Osteoblast (primary cell): ENCODE data around the gene SUSD3. TPM values are rescaled to one million over a fixed set of nuclear protein-coding genes. Genes with fewer than 3 reads are reported as not detected.

Experiments
- DNase-seq: peaks from one replicate; pipeline ENCODE4 v3.0.0; 2011; ENCODE audit warnings: low spot score, mixed read lengths; ENCODE audit not compliant: insufficient read length; ENCODE audit errors: missing footprints
- H2AFZ ChIP-seq: 2 replicates; pipeline ENCODE4 v1.6.0; 2011; ENCODE audit warnings: mild to moderate bottlenecking, low read length
- H3K27ac ChIP-seq: 2 replicates; pipeline ENCODE4 v1.5.1; 2011; ENCODE audit warnings: mild to moderate bottlenecking, low read depth, low read length, moderate library complexity
- H3K27me3 ChIP-seq: 2 replicates; pipeline ENCODE4 v1.6.0; 2012; ENCODE audit warnings: mild to moderate bottlenecking, control low read depth, inconsistent platforms, low read length, moderate library complexity; ENCODE audit not compliant: insufficient read depth
- H3K36me3 ChIP-seq: 2 replicates; pipeline ENCODE4 v1.5.1; 2011; ENCODE audit warnings: mild to moderate bottlenecking, low read length, control low read depth, moderate library complexity; ENCODE audit not compliant: insufficient read depth
- H3K4me1 ChIP-seq: 2 replicates; pipeline ENCODE4 v1.5.1; 2011; ENCODE audit warnings: mild to moderate bottlenecking, low read length, control low read depth, moderate library complexity; ENCODE audit not compliant: insufficient read depth
- H3K4me2 ChIP-seq: 2 replicates; pipeline ENCODE4 v1.6.0; 2011; ENCODE audit warnings: mild to moderate bottlenecking, low read length; ENCODE audit not compliant: insufficient read depth
- H3K4me3 ChIP-seq: fragments of 200-600 bp; sonication (generic); 3 replicates; pipeline ENCODE4 v1.5.1; 2012; ENCODE audit warnings: mild to moderate bottlenecking, low read length, inconsistent platforms; ENCODE audit not compliant: insufficient read depth
- H3K79me2 ChIP-seq: 2 replicates; pipeline ENCODE4 v1.6.0; 2012; ENCODE audit warnings: mild to moderate bottlenecking, low read length, control low read depth, inconsistent platforms; ENCODE audit not compliant: insufficient read depth
- H3K9me3 ChIP-seq: 2 replicates; pipeline ENCODE4 v1.5.1; 2011; ENCODE audit warnings: low read depth, low read length, control low read depth
- H4K20me1 ChIP-seq: 2 replicates; pipeline ENCODE4 v1.6.0; 2012; ENCODE audit warnings: mild to moderate bottlenecking, low read length, control low read depth; ENCODE audit not compliant: insufficient read depth
- total RNA-seq: library from RNA; depleted of rRNA; stranded (reverse); fragments of >200 nt; gene quantifications from 2 replicates; pipeline ENCODE4 v1.2.3, GENCODE V29; 2012
- TF ChIP-seq, protein P1 (sequence below): IDR thresholded peaks from 2 replicates; pipeline ENCODE4 v1.5.1; 2011; ENCODE audit warnings: mild to moderate bottlenecking, low read depth, low read length, moderate library complexity; ENCODE audit errors: extremely low read depth

SUSD3 gene
- total RNA-seq, 1 donor, result 0.36 TPM

DNA sequence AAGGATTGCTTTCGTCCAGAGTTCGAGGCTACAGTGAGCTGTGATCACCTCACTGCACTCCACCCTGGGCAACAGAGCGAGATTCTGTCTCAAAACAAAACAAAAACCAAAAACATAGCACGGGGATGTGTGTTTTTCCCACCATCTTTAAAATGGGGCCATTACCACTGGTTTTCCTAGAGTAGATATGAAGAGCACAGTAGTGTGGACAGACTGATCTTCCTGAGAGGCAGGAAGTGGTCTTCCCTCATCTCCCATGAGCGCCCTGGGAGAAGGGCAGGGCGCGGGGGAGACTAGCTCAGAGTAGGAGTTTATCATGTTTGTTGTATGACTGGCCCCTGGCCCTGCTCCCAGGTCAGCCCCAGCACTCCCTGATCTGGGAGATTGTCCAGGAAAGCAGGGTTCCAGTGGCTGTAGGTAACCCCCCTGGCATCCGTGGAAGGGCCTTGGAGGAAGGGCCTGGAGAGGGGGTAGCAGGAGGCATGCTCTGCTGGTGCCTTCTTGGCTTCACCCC is 2.3 kb downstream of the SUSD3 start:
- peak overlapping the region; percentile 41 for H3K4me2 ChIP-seq
- peak overlapping the region; percentile 38 for H2AFZ ChIP-seq
- H3K36me3 ChIP-seq, result no peaks in the 10 kb centered on the region
- DNase-seq, result peak; percentile 98
- no peak overlapping the region for H3K27ac ChIP-seq
- H3K9me3 ChIP-seq, result no peaks in the 10 kb centered on the region
- H3K4me3 ChIP-seq, result no peak overlapping the region
- no peaks in the 10 kb centered on the region for H3K79me2 ChIP-seq
- H3K27me3 ChIP-seq, result no peaks in the 10 kb centered on the region
- H4K20me1 ChIP-seq, result no peaks in the 10 kb centered on the region
- TF ChIP-seq, protein P1, sequence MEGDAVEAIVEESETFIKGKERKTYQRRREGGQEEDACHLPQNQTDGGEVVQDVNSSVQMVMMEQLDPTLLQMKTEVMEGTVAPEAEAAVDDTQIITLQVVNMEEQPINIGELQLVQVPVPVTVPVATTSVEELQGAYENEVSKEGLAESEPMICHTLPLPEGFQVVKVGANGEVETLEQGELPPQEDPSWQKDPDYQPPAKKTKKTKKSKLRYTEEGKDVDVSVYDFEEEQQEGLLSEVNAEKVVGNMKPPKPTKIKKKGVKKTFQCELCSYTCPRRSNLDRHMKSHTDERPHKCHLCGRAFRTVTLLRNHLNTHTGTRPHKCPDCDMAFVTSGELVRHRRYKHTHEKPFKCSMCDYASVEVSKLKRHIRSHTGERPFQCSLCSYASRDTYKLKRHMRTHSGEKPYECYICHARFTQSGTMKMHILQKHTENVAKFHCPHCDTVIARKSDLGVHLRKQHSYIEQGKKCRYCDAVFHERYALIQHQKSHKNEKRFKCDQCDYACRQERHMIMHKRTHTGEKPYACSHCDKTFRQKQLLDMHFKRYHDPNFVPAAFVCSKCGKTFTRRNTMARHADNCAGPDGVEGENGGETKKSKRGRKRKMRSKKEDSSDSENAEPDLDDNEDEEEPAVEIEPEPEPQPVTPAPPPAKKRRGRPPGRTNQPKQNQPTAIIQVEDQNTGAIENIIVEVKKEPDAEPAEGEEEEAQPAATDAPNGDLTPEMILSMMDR, result no peak
- peaks cover 12% of the 10 kb centered on the region for H3K4me1 ChIP-seq

DNA sequence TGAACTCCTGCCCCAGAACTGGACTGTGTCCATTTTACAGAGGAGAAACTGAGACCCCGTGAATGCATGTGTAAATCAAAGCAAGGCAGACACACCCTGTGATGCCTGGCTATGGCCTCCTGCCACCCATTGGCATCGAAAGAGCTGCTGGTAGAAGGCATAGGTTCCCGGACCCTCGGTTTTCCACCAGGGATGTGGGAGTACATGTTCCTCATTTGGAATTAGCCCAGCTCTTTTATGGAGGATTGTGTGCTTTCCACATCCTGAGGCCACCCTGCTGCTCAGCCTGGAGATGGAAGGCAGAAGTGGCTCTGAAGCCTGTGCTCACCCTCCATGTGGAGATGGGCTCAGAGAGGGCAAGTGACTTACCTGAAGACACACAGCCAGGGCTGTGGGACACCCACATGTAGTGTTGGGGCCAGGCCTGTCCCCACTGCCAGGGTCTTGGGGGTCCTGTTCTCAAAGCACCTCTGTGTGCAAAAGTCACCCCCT is 2.8 kb downstream of the SUSD3 start:
- DNase-seq, result peak; percentile 89
- TF ChIP-seq, protein P1, result no peak
- H3K4me2 ChIP-seq, result peak overlapping the region; percentile 41
- no peaks in the 10 kb centered on the region for H3K79me2 ChIP-seq
- H4K20me1 ChIP-seq, result no peaks in the 10 kb centered on the region
- H3K27ac ChIP-seq, result no peak overlapping the region
- H3K4me3 ChIP-seq, result no peak overlapping the region
- H3K4me1 ChIP-seq, result peaks cover 12% of the 10 kb centered on the region
- H3K9me3 ChIP-seq, result no peaks in the 10 kb centered on the region
- no peak overlapping the region for H2AFZ ChIP-seq
- H3K36me3 ChIP-seq, result no peaks in the 10 kb centered on the region
- H3K27me3 ChIP-seq, result no peaks in the 10 kb centered on the region

DNA sequence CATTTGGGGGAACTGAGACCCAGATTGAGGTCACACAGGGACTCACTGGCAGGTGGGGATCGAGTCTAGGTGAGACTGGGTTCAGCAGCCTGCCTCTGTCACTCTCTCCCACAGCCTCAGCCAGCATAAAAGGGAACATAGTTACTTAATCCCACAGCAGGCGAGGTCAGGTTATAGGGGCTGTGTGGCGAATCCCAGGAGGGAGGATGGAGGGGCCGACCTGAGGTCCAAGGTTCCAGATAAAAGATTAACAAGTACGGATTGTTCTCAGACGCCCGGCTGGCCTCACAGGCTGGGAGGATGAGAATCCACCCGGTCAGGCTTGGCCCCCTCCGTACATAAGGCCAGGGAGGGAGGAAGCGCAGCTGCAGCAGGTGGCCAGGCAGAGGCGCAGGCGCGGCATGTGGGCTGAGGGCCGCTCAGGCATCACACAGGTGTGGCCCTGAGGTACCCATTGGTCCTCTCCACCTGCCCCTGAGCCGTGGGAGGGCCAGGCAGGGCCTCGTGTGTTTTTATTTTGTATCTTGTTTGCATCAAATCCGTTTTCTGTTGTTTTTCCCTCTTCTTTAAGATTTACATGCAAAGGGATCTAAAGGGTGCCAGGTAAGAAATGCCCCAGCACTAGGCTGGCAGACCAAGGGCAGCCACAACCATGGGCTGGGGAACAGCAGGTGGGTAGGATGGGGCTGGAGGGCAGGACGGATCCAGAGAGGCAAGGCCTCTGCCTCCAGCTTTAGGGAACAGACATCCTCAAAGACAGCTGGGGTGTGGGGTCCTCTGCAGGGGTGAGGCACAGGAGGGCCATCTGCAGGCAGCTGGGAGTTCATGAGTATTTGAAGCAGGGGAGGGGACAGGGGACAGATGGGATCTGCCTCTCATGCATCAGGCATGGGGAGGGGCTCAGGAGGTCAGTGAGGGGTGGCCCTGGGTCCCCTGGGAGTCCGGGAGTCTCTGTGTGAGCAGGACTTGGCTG is 3.6 kb downstream of the SUSD3 start:
- DNase-seq, result peak; percentile 74
- TF ChIP-seq, protein P1, result no peak
- Histone ChIP-seq H3K4me2 (no peak overlapping the region), H2AFZ (no peak overlapping the region), H3K27ac (no peak overlapping the region), H3K4me1 (peaks cover 12% of the 10 kb centered on the region), H3K27me3 (no peaks in the 10 kb centered on the region), H3K79me2 (no peaks in the 10 kb centered on the region), H3K36me3 (no peaks in the 10 kb centered on the region), H3K9me3 (no peaks in the 10 kb centered on the region), H4K20me1 (no peaks in the 10 kb centered on the region), H3K4me3 (no peak overlapping the region)
